Cardiac muscle cell (in vitro differentiated cells and primary cell): ENCODE measurements around the gene CEP63. TPM values are rescaled to one million over a fixed set of nuclear protein-coding genes. Genes with fewer than 3 reads are reported as not detected.

Experiments used
- DNase-seq, 2 donors: peaks; one replicate each; pipeline versions ENCODE4 v3.0.0 to v3.0.0-alpha.2; 2010 to 2017; ENCODE audit warnings: low read depth in 1 of 2, low spot score in 1 of 2
- H3K27ac ChIP-seq: fragments of 200-600 bp; sonication (generic); 2 replicates; pipeline ENCODE4 v1.5.1; 2016
- H3K27me3 ChIP-seq: fragments of 200-600 bp; sonication (generic); 2 replicates; pipeline ENCODE4 v1.6.0; 2016; ENCODE audit warnings: control low read depth
- H3K36me3 ChIP-seq: fragments of 200-600 bp; sonication (generic); 2 replicates; pipeline ENCODE4 v1.5.1; 2016; ENCODE audit warnings: control low read depth
- H3K4me1 ChIP-seq: fragments of 200-600 bp; sonication (generic); 2 replicates; pipeline ENCODE4 v1.8.1; 2017; ENCODE audit warnings: low read depth, mild to moderate bottlenecking, mixed run types
- H3K4me3 ChIP-seq: fragments of 200-600 bp; sonication (generic); 2 replicates; pipeline ENCODE4 v1.5.1; 2016; ENCODE audit warnings: mild to moderate bottlenecking
- H3K9me3 ChIP-seq: fragments of 200-600 bp; sonication (generic); 2 replicates; pipeline ENCODE4 v1.5.1; 2017; ENCODE audit warnings: low read depth, mild to moderate bottlenecking, control low read depth
- polyA plus RNA-seq: library from polyadenylated mRNA; unstranded; fragments of >200 nt; fragmentation: Nextera tagmentation; extraction: Ambion mirVana; gene quantifications from 2 replicates; pipeline ENCODE4 v1.2.1, GENCODE V29; 2016
- total RNA-seq: library from RNA; depleted of rRNA; stranded (reverse); fragments of >200 nt; gene quantifications from 2 replicates; pipeline ENCODE4 v1.2.3, GENCODE V29; 2016
- TF ChIP-seq, protein P1 (sequence below): IDR thresholded peaks from 2 replicates; pipeline ENCODE4 v1.5.1; 2012; ENCODE audit warnings: low read depth, mild to moderate bottlenecking, low read length

The CEP63 gene
- total and polyA plus RNA-seq, 2 experiments from 2014 or later, result 36.6 to 51.2 TPM

DNA sequence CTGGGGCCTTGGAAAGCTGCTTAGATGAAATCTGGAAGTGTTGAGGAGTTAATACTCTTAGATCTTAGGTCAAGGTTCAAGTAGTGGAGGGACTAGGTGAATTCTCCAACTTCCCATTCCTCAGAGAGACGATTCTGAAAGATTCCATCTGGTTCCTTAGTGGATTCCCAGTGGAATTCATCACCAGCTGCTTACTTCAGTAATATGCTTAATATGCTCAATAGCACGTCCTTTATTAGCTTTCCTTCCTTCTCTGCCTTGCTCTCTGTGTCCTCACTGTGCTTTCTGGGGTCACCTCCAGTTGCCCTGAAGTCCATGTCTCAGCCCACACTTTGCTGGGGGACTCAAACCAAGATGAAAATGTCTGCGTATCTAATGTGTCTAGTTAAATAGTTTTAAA is 31.0 kb downstream of the CEP63 start:
- Histone ChIP-seq H3K4me1 (no peaks in the 10 kb centered on the region), H3K27me3 (no peaks in the 10 kb centered on the region), H3K4me3 (no peak overlapping the region), H3K27ac (no peak overlapping the region), H3K9me3 (no peaks in the 10 kb centered on the region), H3K36me3 (no peaks in the 10 kb centered on the region)
- TF ChIP-seq, protein P1, sequence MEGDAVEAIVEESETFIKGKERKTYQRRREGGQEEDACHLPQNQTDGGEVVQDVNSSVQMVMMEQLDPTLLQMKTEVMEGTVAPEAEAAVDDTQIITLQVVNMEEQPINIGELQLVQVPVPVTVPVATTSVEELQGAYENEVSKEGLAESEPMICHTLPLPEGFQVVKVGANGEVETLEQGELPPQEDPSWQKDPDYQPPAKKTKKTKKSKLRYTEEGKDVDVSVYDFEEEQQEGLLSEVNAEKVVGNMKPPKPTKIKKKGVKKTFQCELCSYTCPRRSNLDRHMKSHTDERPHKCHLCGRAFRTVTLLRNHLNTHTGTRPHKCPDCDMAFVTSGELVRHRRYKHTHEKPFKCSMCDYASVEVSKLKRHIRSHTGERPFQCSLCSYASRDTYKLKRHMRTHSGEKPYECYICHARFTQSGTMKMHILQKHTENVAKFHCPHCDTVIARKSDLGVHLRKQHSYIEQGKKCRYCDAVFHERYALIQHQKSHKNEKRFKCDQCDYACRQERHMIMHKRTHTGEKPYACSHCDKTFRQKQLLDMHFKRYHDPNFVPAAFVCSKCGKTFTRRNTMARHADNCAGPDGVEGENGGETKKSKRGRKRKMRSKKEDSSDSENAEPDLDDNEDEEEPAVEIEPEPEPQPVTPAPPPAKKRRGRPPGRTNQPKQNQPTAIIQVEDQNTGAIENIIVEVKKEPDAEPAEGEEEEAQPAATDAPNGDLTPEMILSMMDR, result no peak
- peak in 1 of 2 donors; percentile 29 for DNase-seq

DNA sequence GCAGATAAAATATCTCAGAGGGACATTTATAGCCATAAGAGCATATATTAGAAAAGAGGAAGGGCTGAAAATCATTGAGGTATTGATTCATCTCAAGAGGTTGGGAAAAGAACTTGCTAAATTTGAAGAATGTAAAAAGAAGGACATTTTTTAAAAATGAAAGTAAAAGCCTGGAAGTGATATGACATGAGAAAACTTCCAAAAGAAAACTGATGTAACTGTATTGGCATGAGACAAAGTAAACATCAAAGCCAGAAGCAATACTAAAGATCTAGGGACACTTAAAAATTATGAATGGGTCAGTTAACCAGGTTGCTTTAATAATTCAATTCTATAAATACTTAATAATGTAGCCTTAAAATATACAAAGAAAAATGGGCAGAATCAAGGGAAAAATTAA is 31.9 kb downstream of the CEP63 start:
- H3K4me3 ChIP-seq, result no peak overlapping the region
- no peaks in the 10 kb centered on the region for H3K36me3 ChIP-seq
- DNase-seq, result peak in 1 of 2 donors; percentile 21
- H3K9me3 ChIP-seq, result no peaks in the 10 kb centered on the region
- no peaks in the 10 kb centered on the region for H3K27me3 ChIP-seq
- H3K4me1 ChIP-seq, result no peaks in the 10 kb centered on the region
- TF ChIP-seq, protein P1, result no peak
- H3K27ac ChIP-seq, result no peak overlapping the region

DNA sequence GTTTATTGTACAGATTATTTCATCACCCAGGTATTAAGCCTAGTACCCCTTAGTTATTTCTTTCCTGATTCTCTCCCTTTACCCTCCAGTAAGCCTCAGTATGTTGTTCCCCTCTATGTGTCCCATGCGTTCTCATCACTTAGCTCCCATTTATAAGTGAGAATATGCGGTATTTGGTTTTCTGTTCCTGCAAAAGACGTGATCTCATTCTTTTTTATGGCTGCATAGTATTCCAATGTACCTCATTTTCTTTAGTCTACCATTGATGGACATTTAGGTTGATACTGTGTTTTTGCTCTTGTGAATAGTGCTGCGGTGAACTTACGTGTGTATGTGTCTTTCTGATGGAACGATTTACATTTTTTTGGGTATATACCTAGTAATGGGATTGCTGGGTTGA is 36.7 kb downstream of the CEP63 start:
- no peak overlapping the region for H3K4me3 ChIP-seq

DNA sequence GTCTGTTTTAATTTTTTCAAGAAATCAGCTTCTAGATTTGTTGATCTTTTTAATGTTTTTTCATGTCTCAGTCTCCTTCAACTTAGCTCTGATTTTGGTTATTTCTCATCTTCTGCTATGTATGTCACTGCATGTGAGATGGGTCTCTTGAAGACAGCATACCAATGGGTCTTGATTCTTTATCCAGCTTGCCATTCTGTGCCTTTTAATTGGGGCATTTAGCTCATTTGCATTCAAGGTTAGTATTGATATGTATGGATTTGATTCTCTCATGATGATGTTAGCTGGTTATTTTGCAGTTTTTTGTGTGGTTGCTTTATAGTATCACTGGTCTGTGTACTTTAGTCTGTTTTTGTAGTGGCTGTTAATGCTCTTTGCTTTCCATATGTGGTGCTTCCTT is 39.4 kb downstream of the CEP63 start:
- Histone ChIP-seq H3K27ac (no peak overlapping the region), H3K9me3 (no peaks in the 10 kb centered on the region), H3K4me3 (no peak overlapping the region), H3K4me1 (peaks cover 4% of the 10 kb centered on the region), H3K27me3 (no peaks in the 10 kb centered on the region), H3K36me3 (no peaks in the 10 kb centered on the region)
- TF ChIP-seq, protein P1, result no peak
- no peak for DNase-seq

More for the DNA sequence above, 36.7 kb downstream of the CEP63 start:
- no peak overlapping the region for H3K27ac ChIP-seq
- H3K36me3 ChIP-seq, result no peaks in the 10 kb centered on the region
- H3K9me3 ChIP-seq, result no peaks in the 10 kb centered on the region
- no peak for DNase-seq
- no peaks in the 10 kb centered on the region for H3K27me3 ChIP-seq
- no peaks in the 10 kb centered on the region for H3K4me1 ChIP-seq
- TF ChIP-seq, protein P1, result no peak

DNA sequence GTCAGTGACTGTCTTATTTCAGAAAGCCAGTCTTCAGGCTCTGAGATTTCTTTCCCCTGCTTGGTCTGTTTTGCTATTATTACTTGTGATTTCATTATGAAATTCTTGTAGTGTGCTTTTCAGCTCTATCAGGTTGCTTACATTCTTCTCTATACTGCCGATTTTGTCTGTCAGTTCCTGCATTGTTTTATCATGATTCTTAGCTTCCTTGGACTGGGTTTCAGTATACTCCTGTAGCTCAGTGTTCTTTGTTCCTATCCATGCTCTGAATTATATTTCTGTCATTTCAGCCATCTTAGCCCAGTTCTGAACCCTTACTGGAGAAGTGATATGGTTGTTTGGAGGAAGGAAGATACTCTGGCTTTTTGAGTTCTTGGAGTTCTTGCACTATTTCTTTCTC is 40.5 kb downstream of the CEP63 start:
- H3K4me1 ChIP-seq, result peaks cover 4% of the 10 kb centered on the region
- no peaks in the 10 kb centered on the region for H3K36me3 ChIP-seq
- DNase-seq, result no peak
- TF ChIP-seq, protein P1, result no peak
- H3K27ac ChIP-seq, result no peak overlapping the region
- no peaks in the 10 kb centered on the region for H3K9me3 ChIP-seq
- H3K4me3 ChIP-seq, result no peak overlapping the region
- H3K27me3 ChIP-seq, result no peaks in the 10 kb centered on the region

DNA sequence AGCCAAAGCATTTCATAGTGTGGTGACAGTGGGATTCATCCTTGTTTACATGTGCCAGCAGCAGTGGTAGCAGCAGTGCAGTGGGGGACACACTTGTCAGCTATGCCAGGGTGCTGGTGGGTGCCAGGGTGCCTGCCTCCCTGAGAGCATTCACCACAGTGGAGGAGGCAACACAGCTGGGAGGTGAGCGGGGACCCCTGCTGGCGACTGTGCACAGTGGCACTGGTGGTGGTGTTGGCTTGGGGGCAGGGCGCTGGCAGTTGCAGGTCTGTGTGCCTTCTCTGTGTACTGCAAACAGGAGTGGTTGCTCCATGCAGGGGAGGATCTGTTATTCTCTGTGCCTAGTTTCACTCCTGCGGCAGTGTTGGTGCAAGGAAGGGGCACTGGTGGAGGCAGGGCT is 41.2 kb downstream of the CEP63 start:
- peak in 1 of 2 donors; percentile 7 for DNase-seq
- Histone ChIP-seq H3K4me1 (peaks cover 4% of the 10 kb centered on the region), H3K27ac (no peak overlapping the region), H3K27me3 (no peaks in the 10 kb centered on the region), H3K4me3 (no peak overlapping the region), H3K9me3 (no peaks in the 10 kb centered on the region), H3K36me3 (no peaks in the 10 kb centered on the region)
- TF ChIP-seq, protein P1, result peak; percentile 17
